A673 (cell line): ENCODE data around the gene FSTL1.

Experiments
- EZH2 ChIP-seq: fragments of 200-600 bp; sonication (generic); IDR thresholded peaks from 2 replicates; pipeline ENCODE4 v1.6.1; 2017; ENCODE audit warnings: borderline replicate concordance, low read depth, mild to moderate bottlenecking, mixed read lengths, antibody characterized with exemption, low read length; ENCODE audit not compliant: poor library complexity, severe bottlenecking
- TF ChIP-seq, protein P1 (sequence below): fragments of 300-800, 200-600 bp; sonication (generic); conservative IDR thresholded peaks from 2 replicates; pipeline ENCODE4 v1.5.1; 2017; ENCODE audit warnings: low read depth, mild to moderate bottlenecking, antibody characterized with exemption, low read length, moderate library complexity, mixed read lengths

DNA sequence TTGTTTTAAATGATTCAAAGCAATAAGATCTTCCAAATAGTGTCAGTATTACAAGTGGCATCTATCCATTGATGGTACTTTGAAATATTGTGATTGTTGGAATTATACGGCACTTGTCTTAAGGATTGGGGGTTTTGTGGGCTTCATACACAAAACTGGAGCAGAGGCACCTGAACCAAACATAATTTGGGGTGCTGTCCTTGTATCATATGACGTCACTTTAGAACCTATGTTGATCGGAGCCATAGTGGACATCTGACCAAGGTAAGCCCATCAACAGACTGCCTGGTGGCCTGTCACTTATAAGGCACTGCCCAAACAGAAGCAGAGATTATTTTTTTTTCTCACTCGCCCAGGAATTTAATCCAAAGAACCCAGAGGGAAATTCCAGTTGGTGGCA is 98.8 kb downstream of the FSTL1 start:
- TF ChIP-seq, protein P1, sequence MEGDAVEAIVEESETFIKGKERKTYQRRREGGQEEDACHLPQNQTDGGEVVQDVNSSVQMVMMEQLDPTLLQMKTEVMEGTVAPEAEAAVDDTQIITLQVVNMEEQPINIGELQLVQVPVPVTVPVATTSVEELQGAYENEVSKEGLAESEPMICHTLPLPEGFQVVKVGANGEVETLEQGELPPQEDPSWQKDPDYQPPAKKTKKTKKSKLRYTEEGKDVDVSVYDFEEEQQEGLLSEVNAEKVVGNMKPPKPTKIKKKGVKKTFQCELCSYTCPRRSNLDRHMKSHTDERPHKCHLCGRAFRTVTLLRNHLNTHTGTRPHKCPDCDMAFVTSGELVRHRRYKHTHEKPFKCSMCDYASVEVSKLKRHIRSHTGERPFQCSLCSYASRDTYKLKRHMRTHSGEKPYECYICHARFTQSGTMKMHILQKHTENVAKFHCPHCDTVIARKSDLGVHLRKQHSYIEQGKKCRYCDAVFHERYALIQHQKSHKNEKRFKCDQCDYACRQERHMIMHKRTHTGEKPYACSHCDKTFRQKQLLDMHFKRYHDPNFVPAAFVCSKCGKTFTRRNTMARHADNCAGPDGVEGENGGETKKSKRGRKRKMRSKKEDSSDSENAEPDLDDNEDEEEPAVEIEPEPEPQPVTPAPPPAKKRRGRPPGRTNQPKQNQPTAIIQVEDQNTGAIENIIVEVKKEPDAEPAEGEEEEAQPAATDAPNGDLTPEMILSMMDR = no peak
- no peak for TF ChIP-seq EZH2
